Measurements from ENCODE around the gene PLSCR4. TPM values are rescaled to one million over a fixed set of nuclear protein-coding genes. Genes with fewer than 3 reads are reported as not detected.

PLSCR4 gene
- total and polyA plus RNA-seq, 2 of the 8 experiments (the other 6 are each of a cell fraction or from before 2014, with no cell fraction given): 1.8 to 2.9 TPM

- TF ChIP-seq TEAD4 (IDR thresholded peaks at IDR 0.05; ENCODE audit: low read depth, low read length) (peak; percentile 22; the same call in 1 of the 2 replicates), CEBPB (IDR thresholded peaks at IDR 0.05; ENCODE audit: low read depth, low read length) (no peak), KDM4A (IDR thresholded peaks at IDR 0.05; ENCODE audit: low read depth, low read length, severe bottlenecking) (peak; percentile 98), BACH1 (IDR thresholded peaks at IDR 0.05; ENCODE audit: low read length) (no peak), KDM1A (IDR thresholded peaks at IDR 0.05; ENCODE audit: borderline replicate concordance, low read length) (0 out of 2 replicates have a peak, but pooled peaks have one; percentile 55), ASH2L (IDR thresholded peaks at IDR 0.05; ENCODE audit: low read length) (peak; percentile 83), RNF2 (IDR thresholded peaks at IDR 0.05; ENCODE audit: borderline replicate concordance, low read depth, low read length, missing control alignments, poor library complexity, severe bottlenecking) (peak; percentile 60), HDAC6 (IDR thresholded peaks at IDR 0.05; ENCODE audit: low read depth, low read length) (no peak), HDAC2 (IDR thresholded peaks at IDR 0.05; ENCODE audit: borderline replicate concordance in 1 of 2, low read depth in 2 of 2, low read length in 2 of 2) (peak in 1 of 2 experiments; percentile 88; a peak in 2 of 4 replicates), TBP (IDR thresholded peaks at IDR 0.05; ENCODE audit: low read depth, low read length) (no peak), PHF8 (conservative IDR thresholded peaks at IDR 0.05; ENCODE audit: low read depth, low read length) (peak; percentile 46; the same call in 1 of the 2 replicates), SP4 (IDR thresholded peaks at IDR 0.05; ENCODE audit: low read length) (no peak)
- TF ChIP-seq, protein P1, sequence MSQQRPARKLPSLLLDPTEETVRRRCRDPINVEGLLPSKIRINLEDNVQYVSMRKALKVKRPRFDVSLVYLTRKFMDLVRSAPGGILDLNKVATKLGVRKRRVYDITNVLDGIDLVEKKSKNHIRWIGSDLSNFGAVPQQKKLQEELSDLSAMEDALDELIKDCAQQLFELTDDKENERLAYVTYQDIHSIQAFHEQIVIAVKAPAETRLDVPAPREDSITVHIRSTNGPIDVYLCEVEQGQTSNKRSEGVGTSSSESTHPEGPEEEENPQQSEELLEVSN (IDR thresholded peaks at IDR 0.05): peak; percentile 35; the same call in 1 of the 2 replicates
- TF ChIP-seq, protein P2, sequence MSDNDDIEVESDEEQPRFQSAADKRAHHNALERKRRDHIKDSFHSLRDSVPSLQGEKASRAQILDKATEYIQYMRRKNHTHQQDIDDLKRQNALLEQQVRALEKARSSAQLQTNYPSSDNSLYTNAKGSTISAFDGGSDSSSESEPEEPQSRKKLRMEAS (IDR thresholded peaks at IDR 0.05): peak; percentile 65; the same call in 1 of the 2 replicates
These were observed at the start of gene PLSCR4 (continued) for GRCh38 chr3:146250449-146251382.
